Right ventricle myocardium superior (tissue), 1 donor: ENCODE results near the gene NKAIN2. TPM values are rescaled to one million over a fixed set of nuclear protein-coding genes. Genes with fewer than 3 reads are reported as not detected.

ENCODE experiments used
- total RNA-seq: library from RNA; stranded (reverse); fragmentation: NEBNext Ultra II Directional; extraction: Animal tissue kit (Norgen Biotek cat#: 25700); gene quantifications from one replicate; pipeline ENCODE4 v1.2.1, GENCODE V29; 2021
- donor health status: DM: no; HTN: yes; CAD: no; lungs with severe emphysema.

The NKAIN2 gene
- total RNA-seq, 1 donor from 2014 or later = 0.22 TPM

Other genes with a start within 250 kb of the NKAIN2 start
- 370 TPM for gene TRDN, start 166.9 kb upstream of the NKAIN2 start, total RNA-seq